ENCODE measurements around the gene WWC1. TPM values are rescaled to one million over a fixed set of nuclear protein-coding genes. Genes with fewer than 3 reads are reported as not detected.

Gene WWC1
- total RNA-seq, 1 experiment from 2014 or later: 13.2 TPM

DNA sequence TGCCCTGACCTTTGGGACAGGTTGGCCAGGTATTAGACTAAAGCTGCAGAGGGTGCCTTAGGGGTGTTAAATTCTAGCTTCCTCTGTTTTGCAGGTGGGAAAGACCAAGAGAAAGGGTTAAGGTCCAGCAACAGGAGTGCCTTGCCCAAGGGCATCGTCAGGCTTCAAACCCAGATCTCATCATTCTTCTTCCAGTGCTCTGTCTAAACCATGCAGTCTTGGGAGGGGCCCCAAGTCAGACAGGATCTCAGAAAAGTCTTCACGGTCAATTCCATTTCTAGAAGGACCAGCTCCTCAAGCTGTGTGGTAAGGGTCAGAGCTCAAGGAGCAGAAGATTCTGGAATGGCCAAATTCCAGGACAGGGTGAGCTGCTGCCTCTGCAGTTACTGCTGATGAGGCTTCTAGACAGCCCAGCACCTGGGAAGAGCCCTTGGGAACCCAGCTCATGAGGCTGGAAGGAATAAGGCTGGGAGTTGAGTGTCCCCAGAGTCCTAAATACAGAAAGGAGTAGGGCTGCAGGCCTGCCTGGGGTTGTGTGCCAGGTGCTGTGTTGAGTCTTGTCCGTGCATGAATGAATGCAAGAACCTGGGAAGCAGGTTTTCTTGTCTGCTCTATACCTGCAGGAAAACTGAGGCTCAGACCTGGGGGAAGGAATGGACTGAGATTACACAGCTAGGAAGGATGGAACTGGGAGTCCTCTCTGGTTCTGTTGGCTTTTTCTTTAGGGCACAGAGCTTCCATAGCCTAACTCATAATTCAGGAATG lies 69.3 kb downstream of the WWC1 start:
- Histone ChIP-seq H3K27ac (no peak overlapping the region), H3K9me3 (replicated peaks) (no peaks in the 10 kb centered on the region), H3K4me3 (no peak overlapping the region), H3K27me3 (replicated peaks) (no peaks in the 10 kb centered on the region), H3K36me3 (no peaks in the 10 kb centered on the region), H3K4me1 (replicated peaks) (peaks cover 22% of the 10 kb centered on the region)
- no peak for DNase-seq (ENCODE audit: low read depth in 1 of 2, low spot score in 2 of 2)

DNA sequence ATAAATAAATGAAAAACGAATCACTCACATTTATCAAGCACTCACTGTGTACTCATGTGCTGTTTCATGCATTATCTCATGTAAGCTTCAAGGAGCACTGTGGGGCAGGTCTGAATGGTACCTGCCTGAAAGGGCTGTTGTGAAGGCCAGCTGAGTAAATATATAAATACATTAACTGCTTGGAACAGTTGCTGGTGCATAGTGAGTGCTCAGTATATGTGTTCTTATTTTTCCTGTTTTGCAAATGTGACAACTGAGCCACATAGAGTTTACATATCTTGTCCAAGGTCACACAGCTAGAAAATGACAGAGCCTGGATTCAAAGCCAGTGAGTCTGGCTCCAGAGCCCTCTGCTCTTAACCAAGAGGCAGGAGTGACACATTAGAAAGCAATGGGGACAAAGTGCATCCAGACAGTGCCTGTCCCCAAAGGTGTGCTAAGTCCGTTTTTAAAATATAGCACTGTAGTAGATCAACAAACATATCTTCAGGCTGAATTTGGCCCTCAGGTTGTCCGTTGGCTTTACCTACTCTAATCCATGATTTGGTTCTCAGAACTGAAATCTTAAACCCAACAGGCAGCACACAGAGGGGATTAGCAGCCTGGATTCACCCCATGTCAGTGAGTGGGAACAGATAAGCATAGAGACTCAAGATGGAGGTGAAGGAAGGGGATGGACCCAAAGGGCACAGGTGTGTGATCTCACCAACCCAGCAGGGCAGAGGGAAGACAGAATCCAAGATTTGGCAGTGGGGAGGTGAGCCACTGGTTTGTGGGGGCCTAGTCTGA lies 70.8 kb downstream of the WWC1 start:
- H3K9me3 ChIP-seq (replicated peaks): no peaks in the 10 kb centered on the region
- H3K27me3 ChIP-seq (replicated peaks): no peaks in the 10 kb centered on the region
- no peak overlapping the region for H3K27ac ChIP-seq
- no peak for DNase-seq (ENCODE audit: low read depth in 1 of 2, low spot score in 2 of 2)
- H3K4me1 ChIP-seq (replicated peaks): peaks cover 31% of the 10 kb centered on the region
- H3K36me3 ChIP-seq: no peaks in the 10 kb centered on the region
- H3K4me3 ChIP-seq: no peak overlapping the region

DNA sequence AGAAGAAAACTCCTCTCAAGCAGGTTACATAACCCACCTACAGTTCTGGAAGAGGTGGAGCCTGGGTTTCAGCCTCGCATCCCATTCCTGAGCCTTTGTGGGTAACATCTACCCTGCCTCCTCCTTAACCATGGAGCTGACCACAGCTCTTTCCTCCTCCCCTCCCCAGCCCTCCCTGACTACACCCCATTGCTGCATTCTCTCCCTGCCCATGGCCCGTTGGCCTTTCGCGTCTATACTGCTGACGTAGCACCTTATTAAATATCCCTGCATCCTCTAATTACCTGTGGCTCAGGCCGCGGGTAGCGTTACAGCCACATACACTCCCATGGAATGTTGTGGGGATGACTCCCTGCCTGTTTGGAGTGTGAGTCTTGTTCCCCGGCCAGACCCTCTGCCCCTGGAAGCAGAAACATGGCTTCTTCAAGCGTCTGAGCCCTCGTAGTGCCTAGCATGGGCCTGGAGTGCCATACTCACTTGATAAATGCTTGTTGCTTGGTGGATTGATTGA lies 72.8 kb downstream of the WWC1 start:
- H3K36me3 ChIP-seq: no peaks in the 10 kb centered on the region
- H3K9me3 ChIP-seq (replicated peaks): no peaks in the 10 kb centered on the region
- H3K27ac ChIP-seq: no peak overlapping the region
- no peak overlapping the region for H3K4me3 ChIP-seq
- peaks cover 31% of the 10 kb centered on the region for H3K4me1 ChIP-seq (replicated peaks)
- H3K27me3 ChIP-seq (replicated peaks): no peaks in the 10 kb centered on the region
- DNase-seq (ENCODE audit: low read depth in 1 of 2, low spot score in 2 of 2): peak; percentile 51 to 70

DNA sequence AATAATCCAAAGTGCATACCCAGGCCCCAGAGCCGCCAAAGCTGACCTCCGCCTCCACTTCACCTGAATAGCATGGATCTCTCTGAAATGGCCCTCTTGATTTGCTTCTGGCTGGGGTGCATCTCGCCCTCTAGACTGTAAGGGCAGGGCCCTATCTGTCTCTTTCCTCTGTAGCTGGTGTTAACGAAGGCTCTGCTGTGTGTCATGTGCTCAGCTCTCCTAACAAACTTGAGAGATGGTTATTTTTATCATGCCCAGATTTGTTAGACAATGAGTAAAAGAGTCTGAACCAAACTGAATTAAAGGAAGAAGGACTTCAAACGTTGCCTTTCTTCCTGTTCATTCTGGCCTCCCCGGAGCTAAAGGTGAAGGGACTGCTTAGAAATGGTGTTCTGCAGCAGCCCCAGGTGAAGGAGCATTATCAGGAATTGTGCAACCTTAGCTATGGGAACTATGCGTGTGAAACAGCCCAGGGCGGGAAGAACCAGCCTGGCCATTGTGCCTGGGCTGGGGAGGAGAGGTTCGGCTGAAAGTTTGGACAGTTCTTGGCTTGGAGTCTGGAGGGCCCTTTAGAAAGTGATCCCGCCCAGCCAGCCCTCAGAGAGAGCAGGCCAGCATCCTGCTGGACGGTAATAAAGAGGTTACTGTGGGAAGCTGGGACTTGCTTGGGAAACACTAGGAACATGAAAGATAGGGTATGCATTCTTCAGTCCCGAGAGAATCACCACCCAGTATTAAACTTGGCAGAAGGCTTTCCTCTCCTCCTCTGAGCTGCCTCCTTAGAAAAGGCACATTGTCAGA lies 73.5 kb downstream of the WWC1 start:
- Histone ChIP-seq H3K4me3 (no peak overlapping the region), H3K27ac (0 out of 2 replicates have a peak overlapping the region, but pooled peaks have one; percentile 25), H3K9me3 (replicated peaks) (no peaks in the 10 kb centered on the region), H3K4me1 (replicated peaks) (peaks cover 31% of the 10 kb centered on the region), H3K27me3 (replicated peaks) (no peaks in the 10 kb centered on the region), H3K36me3 (no peaks in the 10 kb centered on the region)
- peak in 1 of 2 experiments; percentile 22 for DNase-seq (ENCODE audit: low read depth in 1 of 2, low spot score in 2 of 2)

DNA sequence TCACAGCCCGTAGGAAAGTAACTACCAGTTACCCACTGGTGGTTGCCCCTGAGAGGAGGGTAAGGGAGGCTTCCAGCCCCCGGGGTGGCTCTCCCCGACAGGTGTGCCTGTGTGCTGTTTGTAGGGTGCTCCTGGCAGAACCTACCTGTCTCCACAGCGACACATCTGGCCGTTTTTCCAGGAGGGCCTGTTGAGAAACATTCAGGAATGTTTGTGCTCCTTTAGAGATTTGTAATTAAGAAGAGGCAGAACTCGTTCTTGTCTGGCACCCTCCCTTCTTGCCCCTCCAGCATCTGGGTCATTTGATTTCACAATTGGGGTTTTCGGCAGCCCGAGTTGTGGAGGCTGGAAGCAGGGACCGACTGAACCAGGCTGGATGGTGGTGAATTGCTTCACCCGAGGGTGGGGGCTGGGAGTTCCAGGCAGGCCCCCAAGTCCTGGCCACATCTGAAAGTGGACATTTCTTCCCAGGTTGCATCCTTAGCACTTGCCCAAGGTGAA lies 74.2 kb downstream of the WWC1 start:
- Histone ChIP-seq H3K4me3 (no peak overlapping the region), H3K9me3 (replicated peaks) (no peaks in the 10 kb centered on the region), H3K36me3 (no peaks in the 10 kb centered on the region), H3K4me1 (replicated peaks) (peaks cover 38% of the 10 kb centered on the region), H3K27ac (peak overlapping the region; percentile 25), H3K27me3 (replicated peaks) (no peaks in the 10 kb centered on the region)
- no peak for DNase-seq (ENCODE audit: low read depth in 1 of 2, low spot score in 2 of 2)

DNA sequence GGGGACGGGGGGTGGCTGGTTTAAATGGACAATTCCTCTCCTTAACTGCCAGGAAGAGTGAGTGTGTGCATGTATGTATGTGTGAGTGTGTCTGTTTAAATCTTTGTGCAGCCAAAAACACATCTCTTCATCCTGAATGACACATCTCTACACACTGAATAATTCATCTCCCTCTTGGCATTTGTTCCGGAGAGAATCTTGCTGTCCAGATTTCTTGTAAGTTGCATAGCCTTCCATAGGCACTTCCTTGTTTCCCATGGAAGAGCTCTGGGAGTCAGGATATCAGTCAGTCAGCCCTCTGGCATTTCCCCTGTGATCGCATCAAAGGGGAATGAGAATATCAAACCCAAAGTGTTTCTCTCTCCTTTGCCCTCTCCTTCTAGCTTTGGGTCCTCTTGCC lies 74.7 kb downstream of the WWC1 start:
- peak in 1 of 2 experiments; percentile 64 for DNase-seq (ENCODE audit: low read depth in 1 of 2, low spot score in 2 of 2)
- Histone ChIP-seq H3K36me3 (no peaks in the 10 kb centered on the region), H3K9me3 (replicated peaks) (no peaks in the 10 kb centered on the region), H3K4me3 (no peak overlapping the region), H3K27me3 (replicated peaks) (no peaks in the 10 kb centered on the region), H3K4me1 (replicated peaks) (peaks cover 40% of the 10 kb centered on the region), H3K27ac (peak overlapping the region; percentile 25)

DNA sequence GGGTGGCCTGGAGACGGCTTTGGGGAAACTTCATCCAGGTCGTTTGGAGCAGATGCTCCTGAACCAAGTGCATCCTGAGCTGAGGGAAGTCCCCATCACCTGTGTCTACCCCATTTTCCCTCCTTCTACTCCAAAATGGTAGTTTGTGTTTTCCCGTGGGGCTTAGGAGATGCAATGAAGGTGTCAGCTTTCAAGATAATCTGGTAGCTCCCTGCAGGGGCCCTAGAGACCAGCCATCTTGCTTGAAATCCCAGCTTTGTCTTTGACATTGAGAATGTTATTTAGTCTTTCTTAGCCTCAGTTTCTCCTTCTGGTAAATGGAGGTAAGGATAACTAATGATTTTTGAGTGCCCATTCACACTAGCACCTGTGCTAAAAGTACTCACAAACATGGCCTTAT lies 77.4 kb downstream of the WWC1 start:
- H3K4me1 ChIP-seq (replicated peaks): peaks cover 37% of the 10 kb centered on the region
- no peak overlapping the region for H3K27ac ChIP-seq
- no peak overlapping the region for H3K4me3 ChIP-seq
- H3K36me3 ChIP-seq: no peaks in the 10 kb centered on the region
- no peaks in the 10 kb centered on the region for H3K27me3 ChIP-seq (replicated peaks)
- DNase-seq (ENCODE audit: low read depth in 1 of 2, low spot score in 2 of 2): no peak
- H3K9me3 ChIP-seq (replicated peaks): no peaks in the 10 kb centered on the region

DNA sequence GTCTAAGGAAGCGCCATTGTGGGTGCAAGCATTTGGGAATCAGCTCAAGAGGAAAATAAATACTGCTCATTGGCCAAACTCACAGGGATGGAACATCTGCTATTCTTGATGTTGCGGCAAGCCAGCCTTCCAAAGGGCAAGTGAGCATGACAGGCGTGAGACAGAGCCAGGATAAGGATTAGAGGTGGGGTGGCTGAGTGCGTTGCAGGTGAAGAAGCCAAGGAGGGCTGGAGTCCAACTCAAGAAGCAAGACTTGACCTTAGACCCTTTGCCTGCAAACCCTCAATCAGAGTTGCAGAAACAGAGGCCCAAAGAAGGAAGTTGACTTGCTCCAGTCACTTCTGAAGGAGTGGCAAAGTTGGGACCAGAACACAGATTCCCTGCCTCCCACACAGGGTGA lies 79.4 kb downstream of the WWC1 start:
- no peak overlapping the region for H3K4me3 ChIP-seq
- no peaks in the 10 kb centered on the region for H3K27me3 ChIP-seq (replicated peaks)
- no peak for DNase-seq (ENCODE audit: low read depth in 1 of 2, low spot score in 2 of 2)
- H3K27ac ChIP-seq: no peak overlapping the region
- H3K9me3 ChIP-seq (replicated peaks): no peaks in the 10 kb centered on the region
- peaks cover 18% of the 10 kb centered on the region for H3K4me1 ChIP-seq (replicated peaks)
- no peaks in the 10 kb centered on the region for H3K36me3 ChIP-seq

DNA sequence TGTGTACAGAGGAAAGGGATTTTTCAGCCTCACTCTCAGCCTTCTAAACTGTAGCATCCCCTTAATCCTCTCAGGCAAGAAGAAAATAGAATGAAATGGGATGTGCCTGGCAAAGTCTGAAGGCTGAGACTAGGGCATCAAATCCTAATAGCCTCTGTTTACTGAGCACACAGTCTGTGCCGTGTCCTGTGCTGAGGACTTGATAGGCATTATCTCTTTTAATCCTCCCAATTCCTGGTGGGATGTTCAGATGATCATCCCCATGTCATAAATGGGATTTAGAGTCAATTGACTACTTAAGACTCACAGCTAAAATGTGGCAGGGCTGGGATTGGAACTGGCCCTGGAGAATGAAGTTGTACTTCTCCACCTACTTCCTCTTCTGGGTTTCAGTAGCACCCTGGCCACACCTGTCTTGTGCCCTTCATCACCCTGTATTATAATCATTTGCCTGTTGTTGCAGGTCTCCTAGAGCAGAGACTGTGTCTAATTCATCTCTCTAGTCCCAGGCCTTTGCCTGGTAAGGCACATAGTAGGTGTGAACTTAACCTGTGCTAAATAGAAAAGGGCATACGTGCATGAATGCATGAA lies 81.0 kb downstream of the WWC1 start:
- Histone ChIP-seq H3K27me3 (replicated peaks) (no peaks in the 10 kb centered on the region), H3K4me3 (no peak overlapping the region), H3K27ac (no peak overlapping the region), H3K4me1 (replicated peaks) (peaks cover 10% of the 10 kb centered on the region), H3K36me3 (no peaks in the 10 kb centered on the region), H3K9me3 (replicated peaks) (no peaks in the 10 kb centered on the region)
- DNase-seq (ENCODE audit: low read depth in 1 of 2, low spot score in 2 of 2): no peak

DNA sequence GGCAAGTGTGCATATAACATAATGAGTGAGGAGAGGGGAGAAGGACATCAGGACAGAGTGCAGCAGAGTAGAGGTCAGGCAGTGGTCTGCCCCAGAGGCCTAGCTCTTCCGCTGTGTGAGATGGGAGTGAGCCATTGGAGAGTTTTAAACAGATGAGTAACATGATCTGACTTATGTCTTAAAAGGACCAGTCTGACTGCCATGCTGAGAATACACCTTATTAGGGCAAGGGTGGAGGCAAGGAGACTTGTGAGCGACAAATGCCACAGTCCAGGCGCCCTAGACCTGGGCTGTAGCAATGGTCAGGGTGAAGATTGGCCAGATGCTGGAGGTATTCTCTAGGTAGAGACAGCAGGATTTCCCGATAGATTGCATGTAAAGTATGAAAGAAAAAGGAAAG lies 83.1 kb downstream of the WWC1 start:
- no peak overlapping the region for H3K27ac ChIP-seq
- no peaks in the 10 kb centered on the region for H3K9me3 ChIP-seq (replicated peaks)
- no peak overlapping the region for H3K4me3 ChIP-seq
- H3K27me3 ChIP-seq (replicated peaks): no peaks in the 10 kb centered on the region
- H3K4me1 ChIP-seq (replicated peaks): peaks cover 10% of the 10 kb centered on the region
- no peak for DNase-seq (ENCODE audit: low read depth in 1 of 2, low spot score in 2 of 2)
- H3K36me3 ChIP-seq: no peaks in the 10 kb centered on the region

DNA sequence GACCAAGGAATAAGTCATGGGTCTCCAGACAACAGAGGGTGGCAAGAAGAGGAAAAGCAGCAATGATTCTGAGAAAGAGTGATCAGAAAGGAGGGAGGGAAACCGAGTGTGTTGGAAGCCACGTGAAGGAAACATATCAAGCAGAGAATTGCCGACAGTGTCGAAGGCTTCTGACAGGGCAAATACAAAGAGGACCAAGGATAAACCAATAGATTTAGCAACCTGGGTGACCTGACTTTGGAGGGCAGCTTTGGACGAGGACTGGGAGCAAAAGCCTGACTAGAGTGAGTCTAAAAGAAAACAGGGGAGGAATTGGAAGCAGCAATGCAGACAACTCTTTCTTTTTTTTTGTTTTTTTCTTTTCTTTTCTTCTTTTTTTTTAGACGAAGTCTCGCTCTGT lies 83.8 kb downstream of the WWC1 start:
- H3K36me3 ChIP-seq: no peaks in the 10 kb centered on the region
- H3K27me3 ChIP-seq (replicated peaks): no peaks in the 10 kb centered on the region
- H3K9me3 ChIP-seq (replicated peaks): no peaks in the 10 kb centered on the region
- no peak overlapping the region for H3K4me3 ChIP-seq
- H3K27ac ChIP-seq: no peak overlapping the region
- peaks cover 7% of the 10 kb centered on the region for H3K4me1 ChIP-seq (replicated peaks)
- no peak for DNase-seq (ENCODE audit: low read depth in 1 of 2, low spot score in 2 of 2)

DNA sequence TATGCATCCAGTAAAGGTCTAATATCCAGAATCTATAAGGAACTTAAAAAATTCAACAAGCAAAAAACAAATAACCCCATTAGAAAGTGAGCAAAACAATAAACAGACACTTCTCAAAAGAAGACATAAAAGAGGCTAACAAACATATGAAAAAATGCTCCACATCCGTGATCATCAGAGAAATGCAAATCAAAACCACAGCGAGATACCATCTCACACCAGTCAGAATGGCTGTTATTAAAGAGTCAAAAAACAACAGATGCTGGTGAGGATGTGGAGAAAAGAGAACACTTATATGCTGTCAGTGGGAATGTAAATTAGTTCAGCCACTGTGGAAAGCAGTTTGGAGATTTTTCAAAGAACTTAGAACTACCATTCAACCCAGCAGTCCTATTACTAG lies 86.1 kb downstream of the WWC1 start:
- Histone ChIP-seq H3K4me1 (replicated peaks) (no peaks in the 10 kb centered on the region), H3K9me3 (replicated peaks) (no peaks in the 10 kb centered on the region), H3K36me3 (no peaks in the 10 kb centered on the region), H3K27ac (no peak overlapping the region), H3K4me3 (no peak overlapping the region), H3K27me3 (replicated peaks) (no peaks in the 10 kb centered on the region)
- DNase-seq (ENCODE audit: low read depth in 1 of 2, low spot score in 2 of 2): no peak

DNA sequence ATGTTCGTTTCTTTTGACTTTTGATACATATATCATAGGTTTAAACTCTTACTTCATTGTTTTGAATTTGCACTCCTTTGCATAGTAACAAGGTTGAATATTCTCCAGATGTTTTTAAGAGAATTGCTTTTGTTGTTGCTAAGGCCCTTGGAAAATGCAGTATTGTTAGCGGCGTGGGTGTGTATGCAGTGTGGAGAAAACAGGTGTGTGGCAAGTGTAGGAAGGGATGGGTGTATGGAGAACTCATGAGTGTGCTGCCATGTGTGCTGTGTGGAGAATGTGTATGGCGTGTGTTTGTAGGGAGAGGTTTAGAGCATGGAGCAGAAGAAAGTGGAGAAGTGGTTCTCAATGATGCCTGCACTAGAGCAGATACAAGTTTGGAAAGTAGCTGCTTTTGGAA lies 87.3 kb downstream of the WWC1 start:
- DNase-seq (ENCODE audit: low read depth in 1 of 2, low spot score in 2 of 2): no peak
- Histone ChIP-seq H3K27me3 (replicated peaks) (no peaks in the 10 kb centered on the region), H3K9me3 (replicated peaks) (no peaks in the 10 kb centered on the region), H3K4me1 (replicated peaks) (peaks cover 3% of the 10 kb centered on the region; the same call in 1 of the 2 replicates), H3K36me3 (no peaks in the 10 kb centered on the region), H3K4me3 (no peak overlapping the region), H3K27ac (no peak overlapping the region)
